ENCODE results near the gene ATP5PD. TPM values are rescaled to one million over a fixed set of nuclear protein-coding genes. Genes with fewer than 3 reads are reported as not detected.

Gene ATP5PD
- total RNA-seq, 1 experiment from 2014 or later: 344 TPM

DNA sequence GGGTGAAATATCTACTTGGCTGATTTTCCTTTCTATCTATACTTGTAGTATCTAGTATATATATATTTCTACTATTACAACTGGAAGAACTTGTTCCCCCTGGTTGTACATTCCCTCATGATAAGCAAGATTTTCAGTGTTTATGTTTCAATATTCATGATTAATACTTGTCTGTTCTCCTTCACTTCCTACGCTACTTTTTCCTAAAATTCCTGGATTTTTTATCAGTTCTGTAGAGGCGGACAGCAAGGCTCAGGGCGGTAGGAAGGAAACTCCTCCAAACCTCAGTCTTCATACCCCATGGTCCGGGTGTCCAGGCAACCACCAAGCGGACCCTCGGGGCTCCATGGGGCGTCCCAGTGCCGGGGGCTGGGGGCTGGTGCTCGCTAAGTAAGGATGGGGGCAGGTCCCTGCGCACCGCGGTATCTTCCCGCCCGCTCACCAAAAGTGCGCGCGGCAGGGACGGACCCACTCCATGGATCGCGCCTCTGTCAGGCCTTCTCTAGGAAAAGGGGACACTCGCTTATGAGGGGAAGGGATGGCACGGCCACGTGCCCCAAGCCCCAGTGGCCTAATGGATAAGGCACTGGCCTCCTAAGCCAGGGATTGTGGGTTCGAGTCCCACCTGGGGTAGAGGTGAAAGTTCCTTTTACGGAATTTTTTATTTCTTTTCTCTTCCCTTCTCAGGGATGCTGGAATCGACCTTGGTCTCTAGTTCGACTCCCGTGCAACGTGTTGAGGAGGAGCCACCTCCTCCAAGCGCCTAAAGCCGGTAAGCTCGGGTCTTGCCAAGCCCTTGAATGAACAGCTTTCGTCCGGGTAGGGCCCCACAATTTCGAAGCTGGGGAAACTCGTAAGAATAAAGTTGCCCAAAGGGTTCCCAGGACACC, 13.2 kb downstream of the ATP5PD start:
- Histone ChIP-seq H2AK5ac (ENCODE audit: insufficient read length, low read length) (no peak overlapping the region), H2BK20ac (ENCODE audit: low read depth, low read length, poor library complexity, severe bottlenecking) (no peak overlapping the region), H3K4ac (ENCODE audit: low read depth, low read length) (no peak overlapping the region), H4K8ac (replicated peaks; ENCODE audit: insufficient read length, low read depth, low read length) (no peak overlapping the region), H3T11ph (ENCODE audit: low read length) (no peak overlapping the region), H3K14ac (ENCODE audit: insufficient read depth, low read length) (peak overlapping the region; percentile 53; the same call in 1 of the 2 replicates), H3K23ac (ENCODE audit: insufficient read length, low read depth, low read length) (no peak overlapping the region), H3K18ac (ENCODE audit: insufficient read length, low read depth, low read length) (peak overlapping the region; percentile 49), H3K4me1 (ENCODE audit: insufficient read depth, low read length) (no peaks in the 10 kb centered on the region; the same call in 1 of the 2 replicates), H3K4me2 (ENCODE audit: insufficient read depth, insufficient read length, low read length) (peak overlapping the region; percentile 53), H3K23me2 (ENCODE audit: insufficient read length, low read depth, low read length, poor library complexity, severe bottlenecking) (peaks cover 3% of the 10 kb centered on the region), H2BK120ac (ENCODE audit: low read depth, low read length, poor library complexity, severe bottlenecking) (no peak overlapping the region), H2BK5ac (ENCODE audit: insufficient read length, low read length) (no peak overlapping the region), H3K27me3 (ENCODE audit: insufficient read depth, low read length) (no peaks in the 10 kb centered on the region), H4K20me1 (ENCODE audit: control insufficient read depth, insufficient read depth, insufficient read length) (no peaks in the 10 kb centered on the region), H3K9ac (ENCODE audit: extremely low read depth, insufficient read length, low read length) (peak overlapping the region; percentile 45), H3K79me2 (ENCODE audit: insufficient read depth, low read length) (no peaks in the 10 kb centered on the region), H2BK15ac (ENCODE audit: low read depth, low read length) (no peak overlapping the region), H3K9me3 (ENCODE audit: control insufficient read depth, low read depth, low read length) (no peaks in the 10 kb centered on the region), H3K56ac (ENCODE audit: insufficient read length, low read depth, low read length) (no peak overlapping the region), H3K27ac (ENCODE audit: insufficient read length, low read depth, low read length) (no peak overlapping the region), H2BK12ac (ENCODE audit: insufficient read length, low read depth, low read length) (no peak overlapping the region), H3K79me1 (ENCODE audit: insufficient read depth, low read depth, low read length, poor library complexity, severe bottlenecking) (no peaks in the 10 kb centered on the region), H4K5ac (ENCODE audit: insufficient read length, low read depth, low read length) (no peak overlapping the region), H4K91ac (ENCODE audit: insufficient read length, low read depth, low read length) (no peak overlapping the region), H2AFZ (ENCODE audit: low read length) (no peak overlapping the region)
- WGBS (ENCODE audit: extremely low coverage, insufficient read length, low lambda C conversion rate): no CpG with 5 or more reads among the region's 36 CpGs
- peak overlapping the region; percentile 28 to 99 (median 98); a peak in 6 of 7 replicates for H3K27ac Mint-ChIP-seq
- TF ChIP-seq, protein P1, sequence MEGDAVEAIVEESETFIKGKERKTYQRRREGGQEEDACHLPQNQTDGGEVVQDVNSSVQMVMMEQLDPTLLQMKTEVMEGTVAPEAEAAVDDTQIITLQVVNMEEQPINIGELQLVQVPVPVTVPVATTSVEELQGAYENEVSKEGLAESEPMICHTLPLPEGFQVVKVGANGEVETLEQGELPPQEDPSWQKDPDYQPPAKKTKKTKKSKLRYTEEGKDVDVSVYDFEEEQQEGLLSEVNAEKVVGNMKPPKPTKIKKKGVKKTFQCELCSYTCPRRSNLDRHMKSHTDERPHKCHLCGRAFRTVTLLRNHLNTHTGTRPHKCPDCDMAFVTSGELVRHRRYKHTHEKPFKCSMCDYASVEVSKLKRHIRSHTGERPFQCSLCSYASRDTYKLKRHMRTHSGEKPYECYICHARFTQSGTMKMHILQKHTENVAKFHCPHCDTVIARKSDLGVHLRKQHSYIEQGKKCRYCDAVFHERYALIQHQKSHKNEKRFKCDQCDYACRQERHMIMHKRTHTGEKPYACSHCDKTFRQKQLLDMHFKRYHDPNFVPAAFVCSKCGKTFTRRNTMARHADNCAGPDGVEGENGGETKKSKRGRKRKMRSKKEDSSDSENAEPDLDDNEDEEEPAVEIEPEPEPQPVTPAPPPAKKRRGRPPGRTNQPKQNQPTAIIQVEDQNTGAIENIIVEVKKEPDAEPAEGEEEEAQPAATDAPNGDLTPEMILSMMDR (conservative IDR thresholded peaks at IDR 0.05): no peak; the same call in 2 of the 3 replicates
- H3K4me1 Mint-ChIP-seq: peaks cover 15 to 24% of the 10 kb centered on the region in 2 experiments
- H3K9me3 Mint-ChIP-seq: peaks cover 23 to 26% of the 10 kb centered on the region in 2 experiments
- H3K4me3 Mint-ChIP-seq: peak overlapping the region; percentile 96 to 98
- peak; percentile 98 for DNase-seq
- H3K36me3 Mint-ChIP-seq (ENCODE audit: insufficient read depth in 1 of 3, low read depth in 3 of 3): peaks cover 9 to 23% (median 17%) of the 10 kb centered on the region in 3 experiments
- peaks cover 20% of the 10 kb centered on the region for H3K27me3 Mint-ChIP-seq (ENCODE audit: low read depth)
